RWPE1 (cell line): Measurements from ENCODE around the gene PEA15.

Experiments used
- CTCF ChIA-PET: fragments of 350-600 bp; sonication (Branson Sonifier 250); formaldehyde crosslinking; extraction: SDS; loops from one replicate; lab custom pipeline; 2021; lab: Yijun Ruan, JAX
- POLR2A ChIA-PET: fragments of 400-600 bp; formaldehyde crosslinking; extraction: SDS; loops from one replicate; lab custom pipeline; 2020; ENCODE audit warnings: antibody characterized with exemption; ENCODE audit not compliant: low non-redundant PET; lab: Yijun Ruan, JAX
- DNase-seq: peaks from one replicate; pipeline ENCODE4 v3.0.0; 2012; ENCODE audit warnings: low spot score
- H3K27ac ChIP-seq: fragments of 450-650 bp; 2 replicates; pipeline ENCODE4 v1.5.1; 2017
- CTCF ChIP-seq: fragments of 450-650 bp; conservative IDR thresholded peaks from 2 replicates; pipeline ENCODE4 v1.5.1; 2017; ENCODE audit warnings: low read depth, mild to moderate bottlenecking

The PEA15 gene

GRCh38 chr1:160193091-160193819 is 11.9 kb upstream of the PEA15 start:
- POLR2A ChIA-PET, result no interaction called here
- peak; percentile 91 for TF ChIP-seq CTCF
- DNase-seq, result peak; percentile 79
- no peak overlapping the region for H3K27ac ChIP-seq
- CTCF ChIA-PET, result interaction anchor here (0.6 to 2.4 kb wide), 23 partner anchors 9 to 218 kb away, joined by 3 to 30 read pairs (median 4); no protein-coding TSS in a partner anchor

GRCh38 chr1:160193832-160194736 is 11.1 kb upstream of the PEA15 start:
- POLR2A ChIA-PET, result no interaction called here
- CTCF ChIA-PET, result interaction anchor here (0.6 to 2.4 kb wide), 21 partner anchors 8 to 217 kb away, joined by 3 to 30 read pairs (median 4); no protein-coding TSS in a partner anchor
- DNase-seq, result no peak
- no peak overlapping the region for H3K27ac ChIP-seq
- no peak for TF ChIP-seq CTCF

GRCh38 chr1:160194737-160195059 is 10.5 kb upstream of the PEA15 start:
- TF ChIP-seq CTCF, result no peak
- no peak overlapping the region for H3K27ac ChIP-seq
- POLR2A ChIA-PET, result no interaction called here
- CTCF ChIA-PET, result interaction anchor here (1.4 kb wide), 1 partner anchor 97 kb away, joined by 4 read pairs; no protein-coding TSS in a partner anchor
- DNase-seq, result no peak

- POLR2A ChIA-PET, result no interaction called here
These were observed 9.0 kb upstream of the PEA15 start for GRCh38 chr1:160196143-160196542.

GRCh38 chr1:160197231-160197630 is 8.0 kb upstream of the PEA15 start:
- no peak for TF ChIP-seq CTCF
- no peak for DNase-seq
- H3K27ac ChIP-seq, result no peak overlapping the region
- CTCF ChIA-PET, result interaction anchor here (0.6 kb wide), 1 partner anchor 1092 kb away, joined by 3 read pairs; no protein-coding TSS in a partner anchor
- POLR2A ChIA-PET, result interaction anchor here (0.5 kb wide), 1 partner anchor 64 kb away, joined by 3 read pairs; no protein-coding TSS in a partner anchor

More at GRCh38 chr1:160196143-160196542, 9.0 kb upstream of the PEA15 start:
- H3K27ac ChIP-seq, result no peak overlapping the region
- CTCF ChIA-PET, result interaction anchor here (0.6 to 1.4 kb wide), 4 partner anchors 56 to 96 kb away, joined by 3 to 4 read pairs (median 4); no protein-coding TSS in a partner anchor
- no peak for TF ChIP-seq CTCF
- no peak for DNase-seq

- ChIA-PET POLR2A (no interaction called here), CTCF (no interaction called here)
- DNase-seq, result no peak
- TF ChIP-seq CTCF, result no peak
- H3K27ac ChIP-seq, result no peak overlapping the region
These were observed 4.4 kb upstream of the PEA15 start for GRCh38 chr1:160200786-160201185.
